Fibroblast of skin of left quadriceps (primary cell): ENCODE results near the gene NEK3.
"Not testable (repeated sequence)": the region's sequence is repeated elsewhere in the genome, so short reads cannot be mapped to it uniquely, and the experiment has no call there.

Experiments
- DNase-seq, 2 experiments: peaks; one replicate each; pipeline ENCODE4 v3.0.0-alpha.2; 2013; ENCODE audit warnings: low read depth in 2 of 2

NEK3 gene

GRCh38 chr13:52159159-52159982 is at the start of gene NEK3:
Gene NEK3, minus strand, starts transcription at chr13:52159597. Its CDS starts 3,406 bp downstream, at chr13:52156191.
- DNase-seq = peak; percentile 20 to 28

- not testable (repeated sequence) for DNase-seq
Measured at GRCh38 chr13:52208384-52208783, 49.0 kb upstream of the NEK3 start.

- not testable (repeated sequence) for DNase-seq
Measured at GRCh38 chr13:52207896-52208295, 48.5 kb upstream of the NEK3 start.

- not testable (repeated sequence) for DNase-seq
Measured at GRCh38 chr13:52207337-52207736, 47.9 kb upstream of the NEK3 start.

GRCh38 chr13:52204546-52204945 is 45.1 kb upstream of the NEK3 start:
- DNase-seq = not testable (repeated sequence)

GRCh38 chr13:52203864-52204263 is 44.5 kb upstream of the NEK3 start:
- DNase-seq = peak; percentile 56 to 57

GRCh38 chr13:52202506-52202905 is 43.1 kb upstream of the NEK3 start:
- DNase-seq = not testable (repeated sequence)

GRCh38 chr13:52201439-52202193 is 42.2 kb upstream of the NEK3 start:
- not testable (repeated sequence) for DNase-seq

GRCh38 chr13:52195401-52195837 is 36.0 kb upstream of the NEK3 start:
- DNase-seq = peak; percentile 44 to 48

GRCh38 chr13:52194184-52194868 is 34.9 kb upstream of the NEK3 start:
- DNase-seq = peak; percentile 63 to 68

- not testable (repeated sequence) for DNase-seq
Measured at GRCh38 chr13:52193587-52194183, 34.3 kb upstream of the NEK3 start.

- DNase-seq = not testable (repeated sequence)
Measured at GRCh38 chr13:52187424-52188187, 28.2 kb upstream of the NEK3 start.

GRCh38 chr13:52187029-52187423 is 27.6 kb upstream of the NEK3 start:
- DNase-seq = no peak

- DNase-seq = not testable (repeated sequence)
Measured at GRCh38 chr13:52181316-52181954, 22.0 kb upstream of the NEK3 start.

- no peak for DNase-seq
Measured at GRCh38 chr13:52179925-52180324, 20.5 kb upstream of the NEK3 start.

GRCh38 chr13:52177276-52177675 is 17.9 kb upstream of the NEK3 start:
- DNase-seq = no peak

- DNase-seq = not testable (repeated sequence)
Measured at GRCh38 chr13:52173970-52174369, 14.6 kb upstream of the NEK3 start.

GRCh38 chr13:52173373-52173772 is 14.0 kb upstream of the NEK3 start:
- no peak for DNase-seq

- DNase-seq = not testable (repeated sequence)
Measured at GRCh38 chr13:52171686-52172085, 12.3 kb upstream of the NEK3 start.

GRCh38 chr13:52170828-52171391 is 11.5 kb upstream of the NEK3 start:
- not testable (repeated sequence) for DNase-seq
